GM12878 (cell line): ENCODE measurements around the gene MARS1. TPM values are rescaled to one million over a fixed set of nuclear protein-coding genes. Genes with fewer than 3 reads are reported as not detected.

Experiments used
- ATAC-seq: fragments of 200-7000 bp; cut with Tn5 transposase; 3 replicates; pipeline ENCODE4 v1.9.1; 2020; ENCODE audit warnings: mild to moderate bottlenecking, moderate library complexity
- BruUV-seq: library from RNA; stranded (reverse); fragments of 400-500 nt; replicated peaks from 2 replicates; lab custom pipeline; 2021; lab: Mats Ljungman, UMichigan
- CTCF ChIA-PET: fragments of 300-600 bp; sonication (Branson Sonifier 250); formaldehyde crosslinking; extraction: SDS; loops from one replicate; lab custom pipeline; 2021; ENCODE audit warnings: inconsistent platforms; lab: Yijun Ruan, JAX
- POLR2A ChIA-PET: fragments of 350-600 bp; formaldehyde crosslinking; extraction: SDS; loops from one replicate; lab custom pipeline; 2021; ENCODE audit warnings: inconsistent platforms; lab: Charles Lee
- RAD21 ChIA-PET: fragments of 300-600 bp; sonication (Branson Sonifier 250); formaldehyde crosslinking; loops from one replicate; lab custom pipeline; 2023; ENCODE audit warnings: antibody characterized with exemption; ENCODE audit not compliant: unreplicated experiment; lab: Charles Lee
- SMC1A ChIA-PET: fragments of 300-600 bp; sonication (Branson Sonifier 250); formaldehyde crosslinking; loops from one replicate; lab custom pipeline; 2023; ENCODE audit not compliant: unreplicated experiment, uncharacterized antibody; lab: Charles Lee
- DNase-seq: peaks from one replicate; pipeline ENCODE4 v3.0.0-alpha.2; 2011; ENCODE audit warnings: low read depth, low spot score
- FAIRE-seq: peaks from 3 replicates; lab custom pipeline; 2011; peaks lifted over from hg19 to GRCh38; lab: Jason Lieb, UNC
- H2AFZ ChIP-seq: 2 replicates; pipeline ENCODE4 v1.6.0; 2011; ENCODE audit warnings: low read depth, low read length, control low read depth; ENCODE audit not compliant: control insufficient read depth
- H3K27ac ChIP-seq: 2 replicates; pipeline ENCODE4 v1.5.1; 2011; ENCODE audit warnings: control low read depth; ENCODE audit not compliant: control insufficient read depth, insufficient read depth
- H3K27me3 ChIP-seq, 2 experiments: replicated peaks in 1 of 2; 2 replicates each; pipeline versions ENCODE4 v1.6.0 to v1.6.1; 2011; ENCODE audit warnings: low read length in 1 of 2; ENCODE audit not compliant: control insufficient read depth in 2 of 2, insufficient read depth in 2 of 2
- H3K36me3 ChIP-seq, 2 experiments: 2 replicates each; pipeline ENCODE4 v1.5.1; 2011; ENCODE audit warnings: low read length in 1 of 2; ENCODE audit not compliant: control insufficient read depth in 2 of 2, insufficient read depth in 2 of 2
- H3K4me1 ChIP-seq: 2 replicates; pipeline ENCODE4 v1.6.1; 2011; ENCODE audit warnings: mild to moderate bottlenecking, low read length, moderate library complexity, mixed read lengths; ENCODE audit not compliant: control insufficient read depth, insufficient read depth
- H3K4me2 ChIP-seq: 2 replicates; pipeline ENCODE4 v1.6.0; 2011; ENCODE audit warnings: control low read depth; ENCODE audit not compliant: control insufficient read depth, insufficient read depth
- H3K4me3 ChIP-seq: fragments of 200-600 bp; sonication (generic); 2 replicates; pipeline ENCODE4 v1.5.1; 2016
- H3K79me2 ChIP-seq: 2 replicates; pipeline ENCODE4 v1.6.0; 2011; ENCODE audit warnings: low read length; ENCODE audit not compliant: control insufficient read depth, insufficient read depth
- H3K9ac ChIP-seq: 2 replicates; pipeline ENCODE4 v1.8.0; 2011; ENCODE audit warnings: low read length, control low read depth, mixed read lengths; ENCODE audit not compliant: control insufficient read depth, insufficient read depth
- H3K9me3 ChIP-seq: replicated peaks from 3 replicates; pipeline ENCODE4 v1.5.1; 2011; ENCODE audit warnings: mild to moderate bottlenecking, low read length; ENCODE audit not compliant: control insufficient read depth, insufficient read depth
- H4K20me1 ChIP-seq: 2 replicates; pipeline ENCODE4 v1.6.0; 2011; ENCODE audit not compliant: control insufficient read depth, insufficient read depth
- ATF3 ChIP-seq: IDR thresholded peaks from 2 replicates; pipeline ENCODE4 v1.6.1; 2011; ENCODE audit warnings: low read depth, mild to moderate bottlenecking, low read length, moderate library complexity, borderline replicate concordance; ENCODE audit errors: extremely low read depth
- ATF7 ChIP-seq: fragments of 450-650 bp; IDR thresholded peaks from 2 replicates; pipeline ENCODE4 v1.6.1; 2016; ENCODE audit warnings: low read depth, mild to moderate bottlenecking
- BHLHE40 ChIP-seq, 2 experiments: fragments of 450-650 bp in 1 of 2; IDR thresholded peaks; 2 replicates each; pipeline ENCODE4 v1.6.1; 2011 to 2017; ENCODE audit warnings: low read depth in 2 of 2, borderline replicate concordance in 1 of 2, improper control_type of control experiment in 1 of 2, low read length in 1 of 2, mild to moderate bottlenecking in 1 of 2
- BMI1 ChIP-seq: fragments of 450-650 bp; IDR thresholded peaks from 2 replicates; pipeline ENCODE4 v1.6.1; 2016; ENCODE audit warnings: mild to moderate bottlenecking, moderate library complexity, borderline replicate concordance
- CEBPB ChIP-seq, 2 experiments: fragments of 150-350 bp in 1 of 2; IDR thresholded peaks; 2 replicates each; pipeline ENCODE4 v1.6.1; 2012 to 2014; ENCODE audit warnings: low read depth in 2 of 2, low read length in 2 of 2, borderline replicate concordance in 1 of 2, inconsistent platforms in 1 of 2
- DPF2 ChIP-seq: fragments of 450-650 bp; IDR thresholded peaks from 2 replicates; pipeline ENCODE4 v1.6.1; 2017; ENCODE audit warnings: mild to moderate bottlenecking
- IKZF1 ChIP-seq: fragments of 450-650 bp; conservative IDR thresholded peaks from 2 replicates; pipeline ENCODE4 v1.6.1; 2017; ENCODE audit warnings: antibody characterized with exemption, mild to moderate bottlenecking
- IKZF2 ChIP-seq, 2 experiments: fragments of 450-650 bp; IDR thresholded peaks; 2 replicates each; pipeline ENCODE4 v1.6.1; 2017; ENCODE audit warnings: mild to moderate bottlenecking in 2 of 2, moderate library complexity in 2 of 2
- NFYB ChIP-seq: IDR thresholded peaks from 2 replicates; pipeline ENCODE4 v1.6.1; 2011; ENCODE audit warnings: low read depth, mild to moderate bottlenecking, low read length, improper control_type of control experiment, moderate library complexity; ENCODE audit not compliant: insufficient read depth
- NR2F1 ChIP-seq: fragments of 450-650 bp; conservative IDR thresholded peaks from 2 replicates; pipeline ENCODE4 v1.6.1; 2017; ENCODE audit warnings: mild to moderate bottlenecking
- PAX5 ChIP-seq: IDR thresholded peaks from 2 replicates; pipeline ENCODE4 v1.6.1; 2011; ENCODE audit warnings: low read depth, low read length, borderline replicate concordance
- RELB ChIP-seq: fragments of 450-650 bp; IDR thresholded peaks from 2 replicates; pipeline ENCODE4 v1.6.1; 2017; ENCODE audit warnings: low read depth, mild to moderate bottlenecking, moderate library complexity
- ZNF622 ChIP-seq: fragments of 450-650 bp; IDR thresholded peaks from 2 replicates; pipeline ENCODE4 v1.6.1; 2017; ENCODE audit warnings: mild to moderate bottlenecking, inconsistent platforms
- WGBS: methylation state at CpG from one replicate; pipeline ENCODE4 v1.1.6; 2016; ENCODE audit warnings: low lambda C conversion rate; ENCODE audit not compliant: insufficient replicate concordance, insufficient coverage; ENCODE audit errors: missing lambda C conversion rate; 5-methylcytosine and 5-hydroxymethylcytosine counted together
- in situ Hi-C: fragments of 300-500 bp; cut with MboI; formaldehyde crosslinking; loops from 9 replicates; pipeline ENCODE4 v1.14.3; 2018; ENCODE audit warnings: mixed read lengths
- intact Hi-C: fragments of 100-400 bp; cut with micrococcal nuclease; formaldehyde crosslinking; loops from one replicate; pipeline ENCODE4 v1.14.2; 2022; ENCODE audit not compliant: unreplicated experiment
- polyA plus RNA-seq, 11 experiments: library from polyadenylated mRNA; depleted of rRNA in 4 of 11; unstranded in 6 of 11; stranded (reverse) in 5 of 11; fragments of >200 nt; fragmentation: Nextera tagmentation in 4 of 11; fragmentation: Illumina TruSeq in 1 of 11; extraction: Ambion mirVana in 4 of 11; extraction: Trizol in 1 of 11; gene quantifications; 1 replicate in 1 of 11; 2 replicates in 10 of 11; pipeline versions ENCODE4 v1.2.1 to v1.2.3, GENCODE V29; 2011 to 2016; ENCODE audit warnings: inconsistent platforms in 2 of 11, missing spikeins in 2 of 11, low read depth in 1 of 11
- total RNA-seq, 4 experiments: library from RNA; depleted of rRNA in 3 of 4; stranded (reverse); fragments of >200 nt in 3 of 4; fragmentation: Illumina TruSeq in 1 of 4; extraction: Trizol in 1 of 4; gene quantifications; 2 replicates each; pipeline versions ENCODE4 v1.2.1 to v1.2.3, GENCODE V29; 2013 to 2021
- TF ChIP-seq, protein P1 (sequence below): fragments of 450-650 bp; IDR thresholded peaks from 2 replicates; pipeline ENCODE4 v1.6.1; 2016; ENCODE audit warnings: mild to moderate bottlenecking
- TF ChIP-seq, protein P2 (sequence below): IDR thresholded peaks from 2 replicates; pipeline ENCODE4 v1.6.1; 2011; ENCODE audit warnings: mild to moderate bottlenecking, low read depth, low read length, moderate library complexity; ENCODE audit not compliant: insufficient replicate concordance

Gene MARS1
- total and polyA plus RNA-seq, 10 of the 15 experiments (the other 5 are each of a cell fraction or from before 2014, with no cell fraction given), result 72.3 to 270 (median 153) TPM

- BruUV-seq, result no TSS peak
Observed at GRCh38 chr12:57454566-57455373, 33.1 kb upstream of the MARS1 start, which contains the start of gene INHBE. Gene INHBE (plus strand): TSS chr12:57455307. CDS start chr12:57455537, 230 bp downstream.

More at GRCh38 chr12:57454566-57455373, 33.1 kb upstream of the MARS1 start, which contains the start of gene INHBE:
- intact Hi-C loops, result loop anchor here (5.0 kb wide), 1 partner anchor 168 kb away; no protein-coding TSS in a partner anchor
- Histone ChIP-seq H4K20me1 (no peaks in the 10 kb centered on the region), H3K79me2 (no peaks in the 10 kb centered on the region), H3K27ac (no peak within 1 kb of the TSS), H2AFZ (peak within 1 kb of the TSS; percentile 89), H3K36me3 (no peaks in the 10 kb centered on the region), H3K9ac (peak within 1 kb of the TSS; percentile 40; the same call in 1 of the 2 replicates), H3K4me2 (peak within 1 kb of the TSS; percentile 75), H3K9me3 (no peaks in the 10 kb centered on the region), H3K4me1 (peaks cover 11% of the 10 kb centered on the region), H3K27me3 (no peaks in the 10 kb centered on the region), H3K4me3 (no peak within 1 kb of the TSS)
- ChIA-PET RAD21 (interaction anchor here (0.5 to 6.8 kb wide), 15 partner anchors 8 to 241 kb away, joined by 3 to 224 read pairs (median 10); partner anchors contain the start of genes INHBC, SHMT2 and STAC3), POLR2A (interaction anchor here (0.5 to 6.1 kb wide), 16 partner anchors 9 to 412 kb away, joined by 3 to 29 read pairs (median 4); partner anchors contain the start of genes INHBC and SHMT2), SMC1A (interaction anchor here (0.9 to 7.6 kb wide), 17 partner anchors 12 to 241 kb away, joined by 3 to 226 read pairs (median 4); partner anchors contain the start of gene SHMT2), CTCF (interaction anchor here (0.6 to 11.0 kb wide), 41 partner anchors 7 to 698 kb away, joined by 3 to 540 read pairs (median 5); partner anchors contain the start of genes ARHGAP9, INHBC, PIP4K2C and SHMT2)
- in situ Hi-C loops, result loop anchor here (5.0 to 10.0 kb wide), 2 partner anchors 140 to 192 kb away; no protein-coding TSS in a partner anchor
- WGBS, result 72% methylated on average over 10 of the region's 10 CpGs
- TF ChIP-seq, protein P1, sequence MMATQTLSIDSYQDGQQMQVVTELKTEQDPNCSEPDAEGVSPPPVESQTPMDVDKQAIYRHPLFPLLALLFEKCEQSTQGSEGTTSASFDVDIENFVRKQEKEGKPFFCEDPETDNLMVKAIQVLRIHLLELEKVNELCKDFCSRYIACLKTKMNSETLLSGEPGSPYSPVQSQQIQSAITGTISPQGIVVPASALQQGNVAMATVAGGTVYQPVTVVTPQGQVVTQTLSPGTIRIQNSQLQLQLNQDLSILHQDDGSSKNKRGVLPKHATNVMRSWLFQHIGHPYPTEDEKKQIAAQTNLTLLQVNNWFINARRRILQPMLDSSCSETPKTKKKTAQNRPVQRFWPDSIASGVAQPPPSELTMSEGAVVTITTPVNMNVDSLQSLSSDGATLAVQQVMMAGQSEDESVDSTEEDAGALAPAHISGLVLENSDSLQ, result peak; percentile 93
- TF ChIP-seq BMI1, result no peak
- TF ChIP-seq ATF3, result no peak
- TF ChIP-seq ATF7, result peak; percentile 82
- peak; percentile 45; the same call in 1 of the 2 replicates for TF ChIP-seq IKZF1
- TF ChIP-seq, protein P2, sequence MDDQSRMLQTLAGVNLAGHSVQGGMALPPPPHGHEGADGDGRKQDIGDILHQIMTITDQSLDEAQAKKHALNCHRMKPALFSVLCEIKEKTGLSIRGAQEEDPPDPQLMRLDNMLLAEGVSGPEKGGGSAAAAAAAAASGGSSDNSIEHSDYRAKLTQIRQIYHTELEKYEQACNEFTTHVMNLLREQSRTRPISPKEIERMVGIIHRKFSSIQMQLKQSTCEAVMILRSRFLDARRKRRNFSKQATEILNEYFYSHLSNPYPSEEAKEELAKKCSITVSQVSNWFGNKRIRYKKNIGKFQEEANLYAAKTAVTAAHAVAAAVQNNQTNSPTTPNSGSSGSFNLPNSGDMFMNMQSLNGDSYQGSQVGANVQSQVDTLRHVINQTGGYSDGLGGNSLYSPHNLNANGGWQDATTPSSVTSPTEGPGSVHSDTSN, result peak; percentile 85
- peak; percentile 65 for TF ChIP-seq NR2F1
- TF ChIP-seq CEBPB (IDR thresholded peaks at IDR 0.05; ENCODE audit: borderline replicate concordance in 1 of 2, low read depth in 2 of 2, low read length in 2 of 2), result peak in 1 of 2 experiments; percentile 51; a peak in 1 of 4 replicates
- TF ChIP-seq RELB, result 0 out of 2 replicates have a peak, but pooled peaks have one; percentile 17
- no peak for TF ChIP-seq PAX5
- TF ChIP-seq IKZF2 (IDR thresholded peaks at IDR 0.05), result 0 out of 4 replicates have a peak, but pooled peaks of 1 of the 2 experiments have one; percentile 17
- peak in 1 of 2 experiments; percentile 33; a peak in 1 of 4 replicates for TF ChIP-seq BHLHE40 (IDR thresholded peaks at IDR 0.05; ENCODE audit: borderline replicate concordance in 1 of 2, low read depth in 2 of 2, low read length in 1 of 2)
- 0 out of 2 replicates have a peak, but pooled peaks have one; percentile 31 for TF ChIP-seq DPF2
- TF ChIP-seq ZNF622, result no peak
- TF ChIP-seq NFYB, result peak; percentile 33; the same call in 1 of the 2 replicates
- FAIRE-seq, result no peak
- peak; percentile 59 for ATAC-seq
- no peak for DNase-seq
